Brain microvascular endothelial cell (primary cell): Measurements from ENCODE around the gene PDLIM1.

Experiments
- DNase-seq: peaks from one replicate; pipeline ENCODE4 v3.0.0-alpha.2; 2020
- H3K27ac ChIP-seq: fragments of 250-450 bp; sonication (Bioruptor Pico); 2 replicates; pipeline ENCODE4 v1.5.1; 2020; ENCODE audit warnings: mild to moderate bottlenecking, moderate library complexity
- H3K27me3 ChIP-seq: fragments of 250-450 bp; sonication (Bioruptor Pico); replicated peaks from 2 replicates; pipeline ENCODE4 v1.5.1; 2020; ENCODE audit warnings: mild to moderate bottlenecking
- H3K36me3 ChIP-seq: fragments of 250-450 bp; sonication (Bioruptor Pico); replicated peaks from 2 replicates; pipeline ENCODE4 v1.5.1; 2020; ENCODE audit warnings: mild to moderate bottlenecking
- H3K4me3 ChIP-seq: 2 replicates; pipeline ENCODE4 v1.5.1; 2011; ENCODE audit warnings: low read depth, mild to moderate bottlenecking, control low read depth, low read length, moderate library complexity
- in situ Hi-C: cut with HindIII; loops from 2 replicates; pipeline ENCODE4 v1.10.0; 2017; ENCODE audit warnings: low sequenced_read_pairs, low pct_ligation_motif_present
- TF ChIP-seq, protein P1 (sequence below): IDR thresholded peaks from 2 replicates; pipeline ENCODE4 v1.5.1; 2011; ENCODE audit warnings: low read depth, mild to moderate bottlenecking, moderate library complexity, low read length, control low read depth, inconsistent platforms; ENCODE audit errors: missing control alignments

Gene PDLIM1

DNA sequence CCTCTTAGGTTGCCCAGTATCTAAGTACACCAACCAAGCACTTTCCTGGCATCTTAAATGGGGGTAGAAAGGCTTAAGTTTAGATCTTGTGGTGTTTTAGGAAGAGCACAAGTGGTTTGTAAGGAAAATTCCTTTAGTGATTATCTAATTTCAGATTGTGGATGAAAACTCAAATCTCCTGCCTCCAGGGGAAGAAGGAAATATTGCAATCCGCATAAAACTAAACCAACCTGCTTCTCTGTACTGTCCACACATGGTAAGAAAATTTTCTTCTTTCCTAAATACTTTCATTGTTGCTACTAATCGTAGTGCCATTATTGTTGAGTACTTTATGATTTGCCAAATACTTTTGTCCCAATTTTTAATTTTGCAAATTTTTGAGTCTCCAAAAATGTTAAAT, 65.7 kb downstream of the PDLIM1 start:
- no peaks in the 10 kb centered on the region for H3K27me3 ChIP-seq
- DNase-seq = no peak
- in situ Hi-C loops = no loop called here
- TF ChIP-seq, protein P1, sequence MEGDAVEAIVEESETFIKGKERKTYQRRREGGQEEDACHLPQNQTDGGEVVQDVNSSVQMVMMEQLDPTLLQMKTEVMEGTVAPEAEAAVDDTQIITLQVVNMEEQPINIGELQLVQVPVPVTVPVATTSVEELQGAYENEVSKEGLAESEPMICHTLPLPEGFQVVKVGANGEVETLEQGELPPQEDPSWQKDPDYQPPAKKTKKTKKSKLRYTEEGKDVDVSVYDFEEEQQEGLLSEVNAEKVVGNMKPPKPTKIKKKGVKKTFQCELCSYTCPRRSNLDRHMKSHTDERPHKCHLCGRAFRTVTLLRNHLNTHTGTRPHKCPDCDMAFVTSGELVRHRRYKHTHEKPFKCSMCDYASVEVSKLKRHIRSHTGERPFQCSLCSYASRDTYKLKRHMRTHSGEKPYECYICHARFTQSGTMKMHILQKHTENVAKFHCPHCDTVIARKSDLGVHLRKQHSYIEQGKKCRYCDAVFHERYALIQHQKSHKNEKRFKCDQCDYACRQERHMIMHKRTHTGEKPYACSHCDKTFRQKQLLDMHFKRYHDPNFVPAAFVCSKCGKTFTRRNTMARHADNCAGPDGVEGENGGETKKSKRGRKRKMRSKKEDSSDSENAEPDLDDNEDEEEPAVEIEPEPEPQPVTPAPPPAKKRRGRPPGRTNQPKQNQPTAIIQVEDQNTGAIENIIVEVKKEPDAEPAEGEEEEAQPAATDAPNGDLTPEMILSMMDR = no peak
- no peak overlapping the region for H3K4me3 ChIP-seq
- no peak overlapping the region for H3K27ac ChIP-seq
- no peaks in the 10 kb centered on the region for H3K36me3 ChIP-seq

DNA sequence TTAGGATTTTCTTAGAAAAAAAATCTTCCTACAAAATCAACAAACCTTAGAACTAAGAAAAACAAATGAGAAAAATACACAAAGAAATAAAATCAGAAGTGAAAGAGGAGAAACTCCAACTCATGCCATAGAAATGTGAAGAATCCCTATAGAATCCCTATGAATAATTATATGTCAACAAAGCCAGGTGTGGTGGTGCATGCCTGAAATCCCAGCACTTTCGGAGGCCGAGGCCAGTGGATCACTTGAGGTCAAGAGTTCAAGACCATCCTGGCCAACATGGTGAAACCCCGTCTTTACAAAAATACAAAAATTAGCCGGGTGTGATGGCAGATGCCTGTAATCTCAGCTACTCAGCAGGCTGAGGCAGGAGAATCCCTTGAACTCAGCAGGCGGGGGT, 69.7 kb downstream of the PDLIM1 start:
- peak; percentile 57 for DNase-seq
- Histone ChIP-seq H3K27me3 (no peaks in the 10 kb centered on the region), H3K27ac (peak overlapping the region; percentile 45), H3K4me3 (no peak overlapping the region), H3K36me3 (no peaks in the 10 kb centered on the region)
- in situ Hi-C loops = no loop called here
- TF ChIP-seq, protein P1 = no peak

DNA sequence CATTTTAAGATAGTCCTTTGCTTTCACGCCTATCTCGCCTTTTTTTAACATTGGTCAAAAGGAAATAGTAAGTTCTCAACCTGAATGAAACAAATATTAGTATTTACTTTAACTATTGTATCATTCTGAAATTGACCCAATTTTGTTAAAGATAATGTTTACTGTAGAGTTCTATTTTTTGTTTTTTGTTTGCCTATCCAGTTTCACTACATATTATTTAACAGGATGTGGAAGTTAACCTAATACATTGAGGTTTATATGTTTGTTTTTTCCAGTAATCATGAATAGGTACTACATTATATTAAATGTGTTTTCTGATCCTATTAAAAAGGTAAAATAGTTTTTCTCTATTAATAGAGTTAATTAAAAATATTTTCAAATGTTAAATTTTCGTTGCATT, 70.3 kb downstream of the PDLIM1 start:
- Histone ChIP-seq H3K27ac (no peak overlapping the region), H3K4me3 (no peak overlapping the region), H3K27me3 (no peaks in the 10 kb centered on the region), H3K36me3 (no peaks in the 10 kb centered on the region)
- in situ Hi-C loops = no loop called here
- TF ChIP-seq, protein P1 = no peak
- DNase-seq = no peak

DNA sequence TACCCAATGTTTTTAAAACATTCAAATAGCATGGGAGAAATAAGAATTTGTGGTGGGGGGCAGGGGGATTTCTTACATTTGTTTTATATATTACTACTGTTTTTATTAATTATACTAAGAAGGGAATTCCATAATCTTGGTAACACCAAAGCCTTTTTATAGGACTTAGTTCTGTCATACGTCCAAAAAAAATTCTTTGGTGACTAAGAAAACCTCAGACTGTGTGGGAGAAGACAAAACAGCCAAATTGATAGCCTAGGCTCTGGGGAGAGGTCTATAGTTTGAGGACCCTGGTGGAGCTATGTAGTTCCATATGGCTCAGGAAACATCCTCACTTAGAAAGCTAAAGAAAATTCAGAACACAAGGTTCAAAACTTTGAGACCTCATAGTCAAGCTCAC, 73.3 kb downstream of the PDLIM1 start:
- Histone ChIP-seq H3K36me3 (no peaks in the 10 kb centered on the region), H3K27ac (no peak overlapping the region), H3K27me3 (no peaks in the 10 kb centered on the region), H3K4me3 (no peak overlapping the region)
- in situ Hi-C loops = no loop called here
- DNase-seq = no peak
- TF ChIP-seq, protein P1 = no peak

DNA sequence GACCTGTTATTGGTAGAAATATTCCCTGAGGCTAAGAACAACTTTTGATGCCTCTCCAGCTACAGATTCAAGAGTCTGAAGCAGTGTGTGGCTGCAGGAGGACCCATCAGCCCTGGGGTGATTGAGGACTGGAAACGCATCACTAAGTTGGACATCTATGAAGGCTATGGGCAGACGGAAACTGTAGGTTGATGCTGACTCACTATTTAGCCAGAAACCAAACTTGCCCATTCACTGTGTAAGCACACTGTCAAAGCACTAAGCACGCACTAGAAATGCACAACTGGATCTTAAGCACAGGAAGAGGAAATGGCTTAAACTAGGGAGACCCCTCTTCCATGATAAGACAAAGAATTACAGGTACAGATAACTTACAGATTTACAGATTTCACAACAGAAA, 76.0 kb downstream of the PDLIM1 start:
- H3K4me3 ChIP-seq = no peak overlapping the region
- H3K36me3 ChIP-seq = no peaks in the 10 kb centered on the region
- peak; percentile 49 for DNase-seq
- no peaks in the 10 kb centered on the region for H3K27me3 ChIP-seq
- in situ Hi-C loops = no loop called here
- TF ChIP-seq, protein P1 = no peak
- no peak overlapping the region for H3K27ac ChIP-seq

DNA sequence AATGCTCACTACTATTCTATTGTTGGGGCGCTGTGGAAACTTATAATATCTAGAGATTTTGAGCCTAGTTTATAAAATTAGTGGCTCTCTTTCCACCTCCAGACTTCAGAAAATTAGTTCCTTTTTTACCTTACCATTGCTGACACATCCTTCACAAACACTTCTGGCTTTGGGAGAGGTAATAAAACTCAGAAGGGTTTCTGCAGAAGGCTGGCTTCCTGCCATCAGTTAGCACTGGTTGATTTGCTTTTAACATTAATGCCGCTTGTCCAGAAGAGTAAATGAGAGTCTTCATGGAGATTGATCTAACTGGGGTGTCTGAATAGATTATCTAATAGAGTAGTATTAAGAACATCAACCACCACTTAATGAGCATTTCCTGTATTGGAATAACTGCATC, 76.4 kb downstream of the PDLIM1 start:
- in situ Hi-C loops = no loop called here
- no peaks in the 10 kb centered on the region for H3K36me3 ChIP-seq
- TF ChIP-seq, protein P1 = no peak
- DNase-seq = no peak
- H3K27ac ChIP-seq = no peak overlapping the region
- no peaks in the 10 kb centered on the region for H3K27me3 ChIP-seq
- no peak overlapping the region for H3K4me3 ChIP-seq
